GM12878 (cell line): ENCODE measurements around the gene RICTOR. TPM values are rescaled to one million over a fixed set of nuclear protein-coding genes. Genes with fewer than 3 reads are reported as not detected.

Source experiments
- BMI1 ChIP-seq: fragments of 450-650 bp; IDR thresholded peaks from 2 replicates; pipeline ENCODE4 v1.6.1; 2016; ENCODE audit warnings: mild to moderate bottlenecking, moderate library complexity, borderline replicate concordance
- CBX3 ChIP-seq: fragments of 200-600 bp; sonication (generic); IDR thresholded peaks from 2 replicates; pipeline ENCODE4 v1.6.1; 2016; ENCODE audit warnings: low read depth, borderline replicate concordance
- CTCF ChIP-seq, 3 experiments: IDR thresholded peaks in 2 of 3; conservative IDR thresholded peaks in 1 of 3; 2 replicates each; pipeline ENCODE4 v1.5.1; 2011; ENCODE audit warnings: low read depth in 3 of 3, low read length in 3 of 3, mild to moderate bottlenecking in 3 of 3, control low read depth in 2 of 3, moderate library complexity in 2 of 3, inconsistent platforms in 1 of 3, mixed read lengths in 1 of 3; ENCODE audit not compliant: control insufficient read depth in 2 of 3, insufficient read depth in 1 of 3; ENCODE audit errors: extremely low read depth in 1 of 3
- ETV6 ChIP-seq, 2 experiments: fragments of 450-650 bp in 1 of 2; IDR thresholded peaks in 1 of 2; conservative IDR thresholded peaks in 1 of 2; 2 replicates each; pipeline ENCODE4 v1.6.1; 2014; ENCODE audit warnings: antibody characterized with exemption in 1 of 2, borderline replicate concordance in 1 of 2, low read depth in 1 of 2, mild to moderate bottlenecking in 1 of 2, moderate library complexity in 1 of 2
- KAT2A ChIP-seq: conservative IDR thresholded peaks from 2 replicates; pipeline ENCODE4 v1.6.1; 2011; ENCODE audit warnings: low read depth, low read length; ENCODE audit not compliant: control insufficient read depth
- MYB ChIP-seq: fragments of 150-350 bp; IDR thresholded peaks from 2 replicates; pipeline ENCODE4 v1.6.1; 2014; ENCODE audit warnings: mild to moderate bottlenecking, low read depth, low read length, borderline replicate concordance
- NKRF ChIP-seq: fragments of 450-650 bp; conservative IDR thresholded peaks from 2 replicates; pipeline ENCODE4 v1.6.1; 2017; ENCODE audit warnings: mild to moderate bottlenecking, moderate library complexity
- USF2 ChIP-seq: IDR thresholded peaks from 2 replicates; pipeline ENCODE4 v1.6.1; 2011; ENCODE audit warnings: low read depth, low read length, improper control_type of control experiment, borderline replicate concordance
- ZBTB33 ChIP-seq: fragments of 450-650 bp; IDR thresholded peaks from 2 replicates; pipeline ENCODE4 v1.6.1; 2017; ENCODE audit warnings: mild to moderate bottlenecking
- polyA plus RNA-seq, 11 experiments: library from polyadenylated mRNA; depleted of rRNA in 4 of 11; unstranded in 6 of 11; stranded (reverse) in 5 of 11; fragments of >200 nt; fragmentation: Nextera tagmentation in 4 of 11; fragmentation: Illumina TruSeq in 1 of 11; extraction: Ambion mirVana in 4 of 11; extraction: Trizol in 1 of 11; gene quantifications; 1 replicate in 1 of 11; 2 replicates in 10 of 11; pipeline versions ENCODE4 v1.2.1 to v1.2.3, GENCODE V29; 2011 to 2016; ENCODE audit warnings: inconsistent platforms in 2 of 11, missing spikeins in 2 of 11, low read depth in 1 of 11
- total RNA-seq, 4 experiments: library from RNA; depleted of rRNA in 3 of 4; stranded (reverse); fragments of >200 nt in 3 of 4; fragmentation: Illumina TruSeq in 1 of 4; extraction: Trizol in 1 of 4; gene quantifications; 2 replicates each; pipeline versions ENCODE4 v1.2.1 to v1.2.3, GENCODE V29; 2013 to 2021

RICTOR gene
- total and polyA plus RNA-seq, 10 of the 15 experiments (the other 5 are each of a cell fraction or from before 2014, with no cell fraction given): 2.7 to 23.0 (median 6.9) TPM

- TF ChIP-seq NKRF: no peak
- no peak for TF ChIP-seq KAT2A
- TF ChIP-seq BMI1: no peak
- TF ChIP-seq CBX3: no peak
- no peak for TF ChIP-seq CTCF (IDR thresholded peaks at IDR 0.05 in 2 of 3, conservative IDR thresholded peaks at IDR 0.05 in 1 of 3; ENCODE audit: control insufficient read depth in 2 of 3, extremely low read depth in 1 of 3, insufficient read depth in 1 of 3, low read depth in 3 of 3, low read length in 3 of 3)
- TF ChIP-seq ZBTB33: no peak
- no peak for TF ChIP-seq ETV6 (conservative IDR thresholded peaks at IDR 0.05 in 1 of 2, IDR thresholded peaks at IDR 0.05 in 1 of 2; ENCODE audit: borderline replicate concordance in 1 of 2, low read depth in 1 of 2)
- no peak for TF ChIP-seq MYB
- TF ChIP-seq USF2: no peak
These were observed 18.3 kb downstream of the RICTOR start (continued) for GRCh38 chr5:39055768-39056398.
